LNCaP clone FGC (cell line): ENCODE results near the gene NRXN3.

Source experiments
- DNase-seq: peaks from one replicate; pipeline ENCODE4 v3.0.0-alpha.2; 2011; ENCODE audit warnings: low read depth
- H3K4me3 ChIP-seq: 2 replicates; pipeline ENCODE4 v1.5.1; 2011; ENCODE audit warnings: mild to moderate bottlenecking, low read depth, low read length, control low read depth
- CTCF ChIP-seq: IDR thresholded peaks from 2 replicates; pipeline ENCODE4 v1.5.1; 2012; ENCODE audit warnings: mild to moderate bottlenecking; ENCODE audit not compliant: control insufficient read depth, insufficient read depth; ENCODE audit errors: extremely low read depth

Gene NRXN3

GRCh38 chr14:78445275-78445674, 275.1 kb downstream of the NRXN3 start:
- no peak for TF ChIP-seq CTCF
- H3K4me3 ChIP-seq, result no peak overlapping the region
- DNase-seq, result no peak

GRCh38 chr14:78446807-78447206, 276.6 kb downstream of the NRXN3 start:
- no peak overlapping the region for H3K4me3 ChIP-seq
- no peak for TF ChIP-seq CTCF
- no peak for DNase-seq

- no peak for DNase-seq
- TF ChIP-seq CTCF, result peak; percentile 80
- H3K4me3 ChIP-seq, result no peak overlapping the region
Observed at GRCh38 chr14:78448164-78449094, 278.3 kb downstream of the NRXN3 start.

- no peak for DNase-seq
- no peak overlapping the region for H3K4me3 ChIP-seq
Observed at GRCh38 chr14:78450669-78451318, 280.6 kb downstream of the NRXN3 start.

GRCh38 chr14:78451319-78451695, 281.1 kb downstream of the NRXN3 start:
- no peak for DNase-seq
- TF ChIP-seq CTCF, result no peak
- H3K4me3 ChIP-seq, result no peak overlapping the region

More at GRCh38 chr14:78450669-78451318, 280.6 kb downstream of the NRXN3 start:
- TF ChIP-seq CTCF, result no peak

- DNase-seq, result no peak
- no peak overlapping the region for H3K4me3 ChIP-seq
- no peak for TF ChIP-seq CTCF
Observed at GRCh38 chr14:78455896-78456435, 285.8 kb downstream of the NRXN3 start.

- TF ChIP-seq CTCF, result no peak
- no peak for DNase-seq
- no peak overlapping the region for H3K4me3 ChIP-seq
Observed at GRCh38 chr14:78469947-78470346, 299.8 kb downstream of the NRXN3 start.
